Measurements from ENCODE around the gene ARPIN. TPM values are rescaled to one million over a fixed set of nuclear protein-coding genes. Genes with fewer than 3 reads are reported as not detected.
"Not testable (repeated sequence)": the region's sequence is repeated elsewhere in the genome, so short reads cannot be mapped to it uniquely, and the experiment has no call there.

Gene ARPIN
- total RNA-seq, 1 donor from 2014 or later: 17.5 TPM

- no peak for ATAC-seq
Measured at GRCh38 chr15:89876396-89877082, 36.2 kb downstream of the ARPIN start.

- ATAC-seq: no peak
Measured at GRCh38 chr15:89875741-89876140, 37.0 kb downstream of the ARPIN start.

GRCh38 chr15:89874926-89875564 lies 37.7 kb downstream of the ARPIN start:
- ATAC-seq: peak; percentile 91

- ATAC-seq: no peak
Measured at GRCh38 chr15:89870688-89871288, 42.0 kb downstream of the ARPIN start.

GRCh38 chr15:89870006-89870405 lies 42.7 kb downstream of the ARPIN start:
- no peak for ATAC-seq

GRCh38 chr15:89869490-89869889 lies 43.3 kb downstream of the ARPIN start:
- not testable (repeated sequence) for ATAC-seq

- no peak for ATAC-seq
Measured at GRCh38 chr15:89864958-89865739, 47.6 kb downstream of the ARPIN start.

- ATAC-seq: no peak
Measured at GRCh38 chr15:89863918-89864317, 48.8 kb downstream of the ARPIN start.

- ATAC-seq: no peak
Measured at GRCh38 chr15:89860891-89861290, 51.9 kb downstream of the ARPIN start.

GRCh38 chr15:89860431-89860830 lies 52.3 kb downstream of the ARPIN start:
- ATAC-seq: no peak

GRCh38 chr15:89858661-89859458 lies 53.9 kb downstream of the ARPIN start:
- no peak for ATAC-seq

GRCh38 chr15:89857673-89858072 lies 55.1 kb downstream of the ARPIN start:
- no peak for ATAC-seq

GRCh38 chr15:89855948-89856347 lies 56.8 kb downstream of the ARPIN start:
- ATAC-seq: no peak

GRCh38 chr15:89854863-89855262 lies 57.9 kb downstream of the ARPIN start:
- ATAC-seq: not testable (repeated sequence)

GRCh38 chr15:89852342-89852995 lies 60.3 kb downstream of the ARPIN start:
- ATAC-seq: no peak

GRCh38 chr15:89851673-89852341 lies 60.9 kb downstream of the ARPIN start:
- peak; percentile 67 for ATAC-seq

- no peak for ATAC-seq
Measured at GRCh38 chr15:89848970-89849292, 63.8 kb downstream of the ARPIN start.

GRCh38 chr15:89847101-89847500 lies 65.7 kb downstream of the ARPIN start:
- no peak for ATAC-seq

- peak; percentile 85 for ATAC-seq
Measured at GRCh38 chr15:89845305-89845893, 67.4 kb downstream of the ARPIN start.
